Activated T-helper 1 cell treated with anti-CD3 and anti-CD28 coated beads, Interleukin-12 subunit alpha, Interleukin-12 subunit beta, Interleukin-2, Interleukin-4 antibody, amounts not matched to agents 30 ng/mL and 10 ng/mL and 1 ng/mL, durations not matched to agents 14 hours and 24 hours and 36 hours (primary cell): ENCODE results near the gene GALNT1. TPM values are rescaled to one million over a fixed set of nuclear protein-coding genes. Genes with fewer than 3 reads are reported as not detected.

ENCODE experiments used
- DNase-seq: peaks from one replicate; pipeline ENCODE4 v3.0.0; 2021; ENCODE audit warnings: low spot score
- H3K27ac Mint-ChIP-seq: one replicate; pipeline ENCODE4 v1.8.0; 2021; ENCODE audit warnings: mild to moderate bottlenecking, mixed read lengths
- H3K27me3 Mint-ChIP-seq: one replicate; pipeline ENCODE4 v1.8.0; 2022; ENCODE audit warnings: mild to moderate bottlenecking, moderate library complexity, mixed read lengths; ENCODE audit not compliant: insufficient read depth
- H3K36me3 Mint-ChIP-seq: one replicate; pipeline ENCODE4 v1.8.0; 2021; ENCODE audit warnings: low read depth, mixed read lengths
- H3K4me1 Mint-ChIP-seq: one replicate; pipeline ENCODE4 v1.8.0; 2021; ENCODE audit warnings: low read depth, mixed read lengths
- H3K4me3 Mint-ChIP-seq: one replicate; pipeline ENCODE4 v1.8.0; 2021; ENCODE audit warnings: mild to moderate bottlenecking, moderate library complexity, mixed read lengths
- H3K9me3 Mint-ChIP-seq: one replicate; pipeline ENCODE4 v1.8.0; 2021; ENCODE audit warnings: mixed read lengths
- intact Hi-C: fragments of 100-400 bp; cut with micrococcal nuclease; formaldehyde crosslinking; loops from one replicate; pipeline ENCODE4 v1.15.1; 2024
- total RNA-seq: library from RNA; stranded (reverse); gene quantifications from 2 replicates; pipeline ENCODE4 v1.2.3, GENCODE V29; 2022

The GALNT1 gene
- total RNA-seq, 1 donor from 2014 or later: 53.5 TPM

- H3K9me3 Mint-ChIP-seq: peaks cover 23% of the 10 kb centered on the region
- H3K4me3 Mint-ChIP-seq: no peak overlapping the region
- peaks cover 33% of the 10 kb centered on the region for H3K4me1 Mint-ChIP-seq
- H3K27ac Mint-ChIP-seq: no peak overlapping the region
- H3K36me3 Mint-ChIP-seq: peaks cover 19% of the 10 kb centered on the region
- no peaks in the 10 kb centered on the region for H3K27me3 Mint-ChIP-seq
- intact Hi-C loops: loop anchor here (2.0 to 5.0 kb wide), 2 partner anchors 169 to 364 kb away; no protein-coding TSS in a partner anchor
- DNase-seq: no peak
Observed at GRCh38 chr18:35588122-35588521, 6.6 kb downstream of the GALNT1 start.

GRCh38 chr18:35588995-35589394 is 7.5 kb downstream of the GALNT1 start:
- peaks cover 23% of the 10 kb centered on the region for H3K9me3 Mint-ChIP-seq
- no peaks in the 10 kb centered on the region for H3K27me3 Mint-ChIP-seq
- intact Hi-C loops: loop anchor here (2.0 to 5.0 kb wide), 2 partner anchors 168 to 363 kb away; no protein-coding TSS in a partner anchor
- H3K4me1 Mint-ChIP-seq: peaks cover 28% of the 10 kb centered on the region
- H3K4me3 Mint-ChIP-seq: no peak overlapping the region
- H3K36me3 Mint-ChIP-seq: peaks cover 19% of the 10 kb centered on the region
- no peak overlapping the region for H3K27ac Mint-ChIP-seq
- DNase-seq: no peak

GRCh38 chr18:35589546-35589945 is 8.0 kb downstream of the GALNT1 start:
- Mint-ChIP-seq H3K36me3 (peaks cover 16% of the 10 kb centered on the region), H3K4me3 (no peak overlapping the region), H3K27me3 (no peaks in the 10 kb centered on the region), H3K9me3 (peaks cover 23% of the 10 kb centered on the region), H3K4me1 (peaks cover 28% of the 10 kb centered on the region), H3K27ac (no peak overlapping the region)
- DNase-seq: no peak
- intact Hi-C loops: loop anchor here (2.0 to 5.0 kb wide), 2 partner anchors 167 to 363 kb away; no protein-coding TSS in a partner anchor

GRCh38 chr18:35590935-35591334 is 9.4 kb downstream of the GALNT1 start:
- intact Hi-C loops: no loop called here
- no peak for DNase-seq
- Mint-ChIP-seq H3K27me3 (no peaks in the 10 kb centered on the region), H3K27ac (no peak overlapping the region), H3K36me3 (peaks cover 11% of the 10 kb centered on the region), H3K4me1 (peaks cover 28% of the 10 kb centered on the region), H3K4me3 (no peak overlapping the region), H3K9me3 (peaks cover 18% of the 10 kb centered on the region)

- no peaks in the 10 kb centered on the region for H3K27me3 Mint-ChIP-seq
- intact Hi-C loops: no loop called here
- no peak for DNase-seq
- peaks cover 8% of the 10 kb centered on the region for H3K36me3 Mint-ChIP-seq
- H3K9me3 Mint-ChIP-seq: peaks cover 12% of the 10 kb centered on the region
- peaks cover 28% of the 10 kb centered on the region for H3K4me1 Mint-ChIP-seq
- no peak overlapping the region for H3K27ac Mint-ChIP-seq
- H3K4me3 Mint-ChIP-seq: no peak overlapping the region
Observed at GRCh38 chr18:35592298-35592697, 10.8 kb downstream of the GALNT1 start.

GRCh38 chr18:35593859-35594258 is 12.3 kb downstream of the GALNT1 start:
- no peak overlapping the region for H3K4me3 Mint-ChIP-seq
- intact Hi-C loops: no loop called here
- H3K36me3 Mint-ChIP-seq: peaks cover 2% of the 10 kb centered on the region
- H3K9me3 Mint-ChIP-seq: peaks cover 4% of the 10 kb centered on the region
- no peak for DNase-seq
- no peaks in the 10 kb centered on the region for H3K27me3 Mint-ChIP-seq
- no peak overlapping the region for H3K27ac Mint-ChIP-seq
- H3K4me1 Mint-ChIP-seq: peaks cover 17% of the 10 kb centered on the region

- H3K9me3 Mint-ChIP-seq: peaks cover 36% of the 10 kb centered on the region
- H3K4me1 Mint-ChIP-seq: peaks cover 6% of the 10 kb centered on the region
- no peaks in the 10 kb centered on the region for H3K27me3 Mint-ChIP-seq
- peaks cover 13% of the 10 kb centered on the region for H3K36me3 Mint-ChIP-seq
- no peak for DNase-seq
- no peak overlapping the region for H3K27ac Mint-ChIP-seq
- H3K4me3 Mint-ChIP-seq: no peak overlapping the region
- intact Hi-C loops: no loop called here
Observed at GRCh38 chr18:35597758-35598157, 16.2 kb downstream of the GALNT1 start.

- intact Hi-C loops: no loop called here
- Mint-ChIP-seq H3K9me3 (peaks cover 46% of the 10 kb centered on the region), H3K27ac (no peak overlapping the region), H3K27me3 (no peaks in the 10 kb centered on the region), H3K4me3 (no peak overlapping the region), H3K36me3 (peaks cover 27% of the 10 kb centered on the region), H3K4me1 (no peaks in the 10 kb centered on the region)
- no peak for DNase-seq
Observed at GRCh38 chr18:35602193-35602820, 20.8 kb downstream of the GALNT1 start.

- no peak overlapping the region for H3K4me3 Mint-ChIP-seq
- H3K27me3 Mint-ChIP-seq: no peaks in the 10 kb centered on the region
- intact Hi-C loops: no loop called here
- no peak overlapping the region for H3K27ac Mint-ChIP-seq
- DNase-seq: no peak
- H3K4me1 Mint-ChIP-seq: no peaks in the 10 kb centered on the region
- peaks cover 27% of the 10 kb centered on the region for H3K36me3 Mint-ChIP-seq
- peaks cover 46% of the 10 kb centered on the region for H3K9me3 Mint-ChIP-seq
Observed at GRCh38 chr18:35603008-35603407, 21.5 kb downstream of the GALNT1 start.

- H3K4me3 Mint-ChIP-seq: no peak overlapping the region
- no peak overlapping the region for H3K27ac Mint-ChIP-seq
- H3K27me3 Mint-ChIP-seq: no peaks in the 10 kb centered on the region
- intact Hi-C loops: no loop called here
- H3K9me3 Mint-ChIP-seq: peaks cover 46% of the 10 kb centered on the region
- peaks cover 27% of the 10 kb centered on the region for H3K36me3 Mint-ChIP-seq
- DNase-seq: no peak
- H3K4me1 Mint-ChIP-seq: no peaks in the 10 kb centered on the region
Observed at GRCh38 chr18:35603528-35603927, 22.0 kb downstream of the GALNT1 start.

- no peak for DNase-seq
- Mint-ChIP-seq H3K27me3 (no peaks in the 10 kb centered on the region), H3K4me3 (no peak overlapping the region), H3K36me3 (peaks cover 27% of the 10 kb centered on the region), H3K4me1 (no peaks in the 10 kb centered on the region), H3K27ac (no peak overlapping the region), H3K9me3 (peaks cover 42% of the 10 kb centered on the region)
- intact Hi-C loops: no loop called here
Observed at GRCh38 chr18:35604369-35604768, 22.8 kb downstream of the GALNT1 start.

- no peak for DNase-seq
- peaks cover 29% of the 10 kb centered on the region for H3K9me3 Mint-ChIP-seq
- H3K4me3 Mint-ChIP-seq: no peak overlapping the region
- no peak overlapping the region for H3K27ac Mint-ChIP-seq
- H3K4me1 Mint-ChIP-seq: no peaks in the 10 kb centered on the region
- peaks cover 25% of the 10 kb centered on the region for H3K36me3 Mint-ChIP-seq
- no peaks in the 10 kb centered on the region for H3K27me3 Mint-ChIP-seq
- intact Hi-C loops: no loop called here
Observed at GRCh38 chr18:35605686-35606417, 24.3 kb downstream of the GALNT1 start.

GRCh38 chr18:35609236-35609635 is 27.7 kb downstream of the GALNT1 start:
- Mint-ChIP-seq H3K27me3 (no peaks in the 10 kb centered on the region), H3K27ac (no peak overlapping the region), H3K36me3 (peaks cover 5% of the 10 kb centered on the region), H3K4me1 (peaks cover 6% of the 10 kb centered on the region), H3K4me3 (no peak overlapping the region), H3K9me3 (no peaks in the 10 kb centered on the region)
- intact Hi-C loops: no loop called here
- DNase-seq: no peak
